Measurements from ENCODE around the gene SAC3D1.

Gene SAC3D1

DNA sequence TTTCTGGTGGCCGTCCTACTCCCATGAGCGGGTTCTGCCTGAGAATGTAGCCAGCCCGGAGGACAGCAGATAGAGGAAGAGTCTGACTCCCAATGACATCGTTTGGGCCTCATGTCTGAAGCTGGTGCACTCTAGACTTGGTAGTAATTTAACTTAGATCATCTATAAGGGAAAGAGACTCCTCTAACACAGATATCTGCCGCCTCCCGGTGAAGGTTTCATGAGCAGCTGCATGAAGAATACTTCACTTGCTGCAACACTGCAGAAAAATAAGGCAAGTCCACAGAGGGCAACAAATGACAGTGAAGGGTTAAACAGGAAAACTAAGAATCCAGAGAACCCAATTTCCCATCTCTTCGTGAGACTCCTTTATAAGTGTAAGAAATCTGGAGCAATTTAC lies 33.0 kb upstream of the SAC3D1 start:
- H3K9ac ChIP-seq (ENCODE audit: low read length in 2 of 2) = no peak overlapping the region
- H3K4me3 ChIP-seq (ENCODE audit: low read length in 2 of 2) = no peak overlapping the region
- no peaks in the 10 kb centered on the region for H3K27me3 ChIP-seq (ENCODE audit: control insufficient read depth in 1 of 2, insufficient read depth in 2 of 2, low read length in 2 of 2)
- H3K9me3 ChIP-seq (ENCODE audit: control insufficient read depth in 2 of 2, low read length in 2 of 2) = no peaks in the 10 kb centered on the region
- no peak overlapping the region for H3K27ac ChIP-seq (ENCODE audit: low read length)
- H3K4me1 ChIP-seq (ENCODE audit: control insufficient read depth, insufficient read depth, low read length) = peaks cover under 1% of the 10 kb centered on the region
- H3K36me3 ChIP-seq (ENCODE audit: control insufficient read depth in 2 of 2, insufficient read depth in 2 of 2, low read length in 2 of 2) = no peaks in the 10 kb centered on the region

DNA sequence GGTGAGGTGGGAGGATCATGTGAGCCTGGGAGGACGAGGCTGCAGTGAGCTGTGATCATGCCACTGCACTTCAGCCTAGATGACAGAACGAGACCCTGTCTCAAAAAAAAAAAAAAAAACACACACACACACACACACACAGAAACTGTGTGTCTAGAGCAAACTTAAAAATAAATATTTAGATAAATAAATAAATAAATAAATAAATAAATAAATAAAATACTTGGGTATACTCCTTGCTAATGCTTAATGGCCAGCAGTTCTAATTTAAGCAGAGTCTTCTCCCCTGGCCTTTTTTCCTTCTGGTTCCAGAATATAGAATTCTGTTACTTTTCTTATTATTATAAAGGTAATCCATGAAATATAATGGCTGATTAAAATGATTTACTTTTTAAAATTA lies 32.1 kb upstream of the SAC3D1 start:
- no peak overlapping the region for H3K4me3 ChIP-seq (ENCODE audit: low read length in 2 of 2)

DNA sequence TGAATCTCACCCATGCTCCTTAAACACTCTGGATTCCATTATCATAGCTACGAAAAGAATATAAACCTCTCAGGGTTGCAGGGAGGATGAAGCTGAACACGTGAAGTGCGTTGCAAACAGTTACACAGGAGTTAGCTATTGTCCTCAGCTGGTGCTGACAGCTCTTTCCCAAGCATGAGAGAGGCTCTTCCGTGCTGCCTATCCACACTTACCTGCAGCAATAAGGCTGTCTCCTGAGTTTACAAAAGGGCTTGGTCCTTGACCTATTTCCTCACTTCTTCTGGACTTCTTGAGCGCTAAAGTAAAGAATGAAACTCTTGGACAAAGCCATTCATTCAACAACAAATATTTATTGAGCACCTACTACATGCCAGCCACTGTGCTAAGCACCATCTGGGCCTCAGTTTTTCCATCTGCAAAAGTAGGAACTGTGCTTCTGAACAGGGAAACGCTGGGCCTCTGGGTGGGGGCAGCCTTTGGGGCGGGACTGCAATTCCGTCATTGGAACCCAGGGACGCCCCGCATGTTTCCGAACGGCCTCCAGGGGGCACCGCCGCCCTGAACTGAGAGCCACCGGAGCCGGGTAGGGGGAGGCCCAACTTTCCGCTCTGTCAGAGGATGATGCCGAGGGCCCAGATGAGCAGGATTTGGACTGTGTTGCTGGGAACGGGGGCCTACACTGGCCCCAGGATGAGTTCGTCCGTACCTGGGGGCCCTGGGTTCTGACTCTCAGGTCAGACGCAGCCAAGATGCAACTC lies 27.7 kb upstream of the SAC3D1 start:
- peaks cover 2 to 4% of the 10 kb centered on the region in 2 donors for H3K36me3 ChIP-seq (ENCODE audit: control insufficient read depth in 2 of 2, insufficient read depth in 2 of 2, low read length in 2 of 2)
- no peaks in the 10 kb centered on the region for H3K9me3 ChIP-seq (ENCODE audit: control insufficient read depth in 2 of 2, low read length in 2 of 2)
- H3K9ac ChIP-seq (ENCODE audit: low read length in 2 of 2) = peak overlapping the region; percentile 99
- peaks cover 15% of the 10 kb centered on the region for H3K4me1 ChIP-seq (ENCODE audit: control insufficient read depth, insufficient read depth, low read length)
- H3K27me3 ChIP-seq (ENCODE audit: control insufficient read depth in 1 of 2, insufficient read depth in 2 of 2, low read length in 2 of 2) = no peaks in the 10 kb centered on the region
- peak overlapping the region; percentile 99 for H3K27ac ChIP-seq (ENCODE audit: low read length)
- H3K4me3 ChIP-seq (ENCODE audit: low read length in 2 of 2) = peak overlapping the region; percentile 92 to 95

More for the DNA sequence above, 32.1 kb upstream of the SAC3D1 start:
- Histone ChIP-seq H3K9ac (ENCODE audit: low read length in 2 of 2) (no peak overlapping the region), H3K9me3 (ENCODE audit: control insufficient read depth in 2 of 2, low read length in 2 of 2) (no peaks in the 10 kb centered on the region), H3K4me1 (ENCODE audit: control insufficient read depth, insufficient read depth, low read length) (peaks cover 5% of the 10 kb centered on the region), H3K27ac (ENCODE audit: low read length) (no peak overlapping the region), H3K36me3 (ENCODE audit: control insufficient read depth in 2 of 2, insufficient read depth in 2 of 2, low read length in 2 of 2) (no peaks in the 10 kb centered on the region), H3K27me3 (ENCODE audit: control insufficient read depth in 1 of 2, insufficient read depth in 2 of 2, low read length in 2 of 2) (no peaks in the 10 kb centered on the region)

DNA sequence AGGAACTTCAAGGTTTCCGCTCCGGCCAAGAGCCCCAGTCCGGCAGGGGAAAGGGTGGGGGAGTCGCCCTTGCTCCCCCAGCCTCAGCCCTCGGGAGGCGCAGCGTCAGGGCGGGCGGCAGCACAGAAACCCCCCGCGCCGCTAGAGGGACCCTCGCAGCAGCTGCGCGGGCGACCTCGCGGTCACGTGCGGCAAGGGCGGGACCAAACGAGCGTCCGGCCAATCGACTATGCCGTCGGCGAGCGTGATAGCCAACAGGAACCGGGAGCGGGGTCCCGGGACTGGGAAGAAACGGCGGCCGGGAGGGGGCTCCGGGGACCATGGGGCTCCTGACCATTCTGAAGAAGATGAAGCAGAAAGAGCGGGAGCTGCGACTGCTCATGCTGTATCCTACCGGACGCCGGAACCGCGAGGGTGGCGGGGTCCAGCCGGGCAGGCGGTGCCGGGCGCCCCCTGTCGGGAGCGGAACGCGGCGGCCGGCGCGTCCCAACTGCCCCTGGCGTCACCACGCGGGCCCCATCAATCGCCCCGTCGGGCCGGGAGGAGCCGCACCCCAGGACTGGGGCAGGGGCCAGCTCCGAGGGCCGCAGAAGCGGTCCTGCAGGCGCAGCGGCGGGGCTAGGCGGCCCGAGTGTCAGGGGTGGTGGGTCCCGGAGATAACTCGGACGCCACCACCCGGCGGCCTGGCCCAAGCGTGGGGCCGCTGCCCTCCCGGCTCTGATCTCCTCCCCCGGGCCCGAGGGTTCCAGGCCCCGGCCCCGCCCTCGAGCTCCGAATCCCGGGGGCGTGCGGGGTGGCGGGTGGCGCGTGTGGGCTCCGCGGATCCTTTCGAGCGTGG lies 26.9 kb upstream of the SAC3D1 start, which contains the start of gene ARL2:
ARL2 (plus strand) TSS at position 273 of the 838 bp plus-strand sequence; CDS start at position 321, 48 bp downstream.
- H3K4me1 ChIP-seq (ENCODE audit: control insufficient read depth, insufficient read depth, low read length) = peaks cover 15% of the 10 kb centered on the region
- H3K4me3 ChIP-seq (ENCODE audit: low read length in 2 of 2) = peak within 1 kb of the TSS; percentile 92 to 95
- peak within 1 kb of the TSS; percentile 99 for H3K9ac ChIP-seq (ENCODE audit: low read length in 2 of 2)
- peak within 1 kb of the TSS; percentile 99 for H3K27ac ChIP-seq (ENCODE audit: low read length)
- peaks cover 8 to 10% of the 10 kb centered on the region in 2 donors for H3K36me3 ChIP-seq (ENCODE audit: control insufficient read depth in 2 of 2, insufficient read depth in 2 of 2, low read length in 2 of 2)
- H3K27me3 ChIP-seq (ENCODE audit: control insufficient read depth in 1 of 2, insufficient read depth in 2 of 2, low read length in 2 of 2) = no peaks in the 10 kb centered on the region
- no peaks in the 10 kb centered on the region for H3K9me3 ChIP-seq (ENCODE audit: control insufficient read depth in 2 of 2, low read length in 2 of 2)

DNA sequence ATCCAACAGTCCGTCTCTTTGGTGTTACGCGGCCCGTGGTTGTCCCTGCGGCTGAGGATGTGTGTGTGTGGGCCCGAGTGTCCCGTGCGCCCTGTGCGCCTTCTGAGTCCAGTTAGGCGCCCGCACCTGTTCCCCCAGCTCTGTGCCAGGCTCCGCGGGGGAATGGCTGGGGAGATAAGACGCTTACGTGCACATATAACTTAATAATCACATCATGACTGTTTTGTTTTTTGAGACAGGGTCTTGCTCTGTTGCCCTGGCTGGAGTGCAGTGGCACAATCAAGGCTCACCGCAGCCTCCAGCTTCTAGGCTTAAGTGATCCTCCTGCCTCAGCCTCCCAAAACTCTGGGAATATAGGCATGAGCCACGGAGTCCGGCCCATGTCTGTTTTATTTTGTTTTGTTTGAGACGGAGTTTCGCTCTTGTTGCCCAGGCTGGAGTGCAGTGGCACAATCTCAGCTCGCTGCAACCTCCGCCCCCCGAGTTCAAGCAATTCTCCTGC lies 26.2 kb upstream of the SAC3D1 start:
- H3K27ac ChIP-seq (ENCODE audit: low read length) = peak overlapping the region; percentile 99
- H3K4me3 ChIP-seq (ENCODE audit: low read length in 2 of 2) = peak overlapping the region; percentile 92 to 95
- H3K9ac ChIP-seq (ENCODE audit: low read length in 2 of 2) = peak overlapping the region; percentile 99
- H3K36me3 ChIP-seq (ENCODE audit: control insufficient read depth in 2 of 2, insufficient read depth in 2 of 2, low read length in 2 of 2) = peaks cover 9 to 12% of the 10 kb centered on the region in 2 donors
- no peaks in the 10 kb centered on the region for H3K27me3 ChIP-seq (ENCODE audit: control insufficient read depth in 1 of 2, insufficient read depth in 2 of 2, low read length in 2 of 2)
- peaks cover 15% of the 10 kb centered on the region for H3K4me1 ChIP-seq (ENCODE audit: control insufficient read depth, insufficient read depth, low read length)
- H3K9me3 ChIP-seq (ENCODE audit: control insufficient read depth in 2 of 2, low read length in 2 of 2) = no peaks in the 10 kb centered on the region

DNA sequence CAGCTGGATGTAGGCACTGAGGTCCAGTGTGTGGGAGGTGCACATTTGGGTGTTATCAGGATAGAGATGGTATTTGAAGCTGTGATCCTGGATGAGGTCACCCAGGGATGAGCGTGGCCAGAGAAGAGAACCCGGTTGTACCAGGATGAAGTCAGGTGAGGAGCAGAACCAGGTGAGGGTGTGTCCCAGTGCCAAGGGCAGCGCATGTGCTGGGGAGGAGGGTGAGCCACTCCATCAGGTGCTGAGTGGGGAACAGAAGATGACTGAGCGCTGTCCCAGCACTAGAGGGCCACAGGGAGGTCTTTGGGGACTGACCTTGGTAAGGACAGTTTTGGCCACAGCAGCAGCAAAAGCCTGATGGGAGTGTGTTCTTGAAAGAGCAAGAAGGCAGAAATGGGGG lies 24.3 kb upstream of the SAC3D1 start:
- H3K27ac ChIP-seq (ENCODE audit: low read length) = no peak overlapping the region
- peaks cover 20 to 24% of the 10 kb centered on the region in 2 donors for H3K36me3 ChIP-seq (ENCODE audit: control insufficient read depth in 2 of 2, insufficient read depth in 2 of 2, low read length in 2 of 2)
- no peaks in the 10 kb centered on the region for H3K9me3 ChIP-seq (ENCODE audit: control insufficient read depth in 2 of 2, low read length in 2 of 2)
- peak overlapping the region; percentile 32 to 58 for H3K9ac ChIP-seq (ENCODE audit: low read length in 2 of 2)
- peaks cover 15% of the 10 kb centered on the region for H3K4me1 ChIP-seq (ENCODE audit: control insufficient read depth, insufficient read depth, low read length)
- no peaks in the 10 kb centered on the region for H3K27me3 ChIP-seq (ENCODE audit: control insufficient read depth in 1 of 2, insufficient read depth in 2 of 2, low read length in 2 of 2)
- H3K4me3 ChIP-seq (ENCODE audit: low read length in 2 of 2) = no peak overlapping the region

DNA sequence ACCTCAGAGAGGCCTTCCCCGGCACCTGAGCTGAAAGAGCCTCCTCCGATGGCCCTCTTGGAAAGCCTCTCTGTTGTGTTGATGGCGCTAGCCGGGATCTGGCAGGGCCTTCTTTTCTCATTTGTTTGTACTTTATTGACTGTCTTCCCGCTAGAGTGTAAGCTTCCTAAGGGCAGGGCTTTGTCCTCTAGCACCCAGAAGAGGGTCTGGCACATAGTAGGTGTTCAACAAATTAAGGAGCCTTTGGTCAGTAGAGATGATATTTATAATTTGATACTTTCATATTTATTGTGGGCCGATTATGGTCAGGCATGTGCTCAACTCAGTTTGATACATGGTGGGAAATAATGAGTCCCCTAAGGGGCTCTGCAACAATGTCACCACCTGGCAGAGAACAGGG lies 23.1 kb upstream of the SAC3D1 start:
- Histone ChIP-seq H3K36me3 (ENCODE audit: control insufficient read depth in 2 of 2, insufficient read depth in 2 of 2, low read length in 2 of 2) (peaks cover 25 to 31% of the 10 kb centered on the region in 2 donors), H3K9ac (ENCODE audit: low read length in 2 of 2) (no peak overlapping the region), H3K4me1 (ENCODE audit: control insufficient read depth, insufficient read depth, low read length) (peaks cover 15% of the 10 kb centered on the region), H3K4me3 (ENCODE audit: low read length in 2 of 2) (no peak overlapping the region), H3K27me3 (ENCODE audit: control insufficient read depth in 1 of 2, insufficient read depth in 2 of 2, low read length in 2 of 2) (no peaks in the 10 kb centered on the region), H3K27ac (ENCODE audit: low read length) (no peak overlapping the region), H3K9me3 (ENCODE audit: control insufficient read depth in 2 of 2, low read length in 2 of 2) (no peaks in the 10 kb centered on the region)

DNA sequence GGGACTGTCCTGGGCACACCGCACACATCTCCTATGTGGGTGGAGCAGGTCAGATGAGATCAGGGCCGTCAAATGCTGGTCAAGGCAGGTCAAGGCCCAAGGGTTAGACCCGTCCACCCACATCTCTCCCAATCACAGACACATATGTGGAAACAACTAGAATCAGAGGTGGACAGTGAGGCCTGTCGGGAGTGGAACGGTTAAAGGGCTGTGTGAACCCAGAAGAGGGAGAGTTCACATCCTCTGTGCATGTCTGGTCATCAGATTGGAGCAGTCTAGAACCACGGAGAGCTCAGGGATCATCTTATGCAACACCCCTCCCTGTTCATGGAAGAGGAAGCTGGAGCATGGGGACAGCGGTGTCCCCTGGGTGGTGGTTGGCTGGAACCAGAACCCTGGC lies 21.2 kb upstream of the SAC3D1 start:
- no peaks in the 10 kb centered on the region for H3K27me3 ChIP-seq (ENCODE audit: control insufficient read depth in 1 of 2, insufficient read depth in 2 of 2, low read length in 2 of 2)
- H3K9ac ChIP-seq (ENCODE audit: low read length in 2 of 2) = no peak overlapping the region
- peaks cover 25 to 31% of the 10 kb centered on the region in 2 donors for H3K36me3 ChIP-seq (ENCODE audit: control insufficient read depth in 2 of 2, insufficient read depth in 2 of 2, low read length in 2 of 2)
- H3K27ac ChIP-seq (ENCODE audit: low read length) = no peak overlapping the region
- H3K4me1 ChIP-seq (ENCODE audit: control insufficient read depth, insufficient read depth, low read length) = peaks cover 4% of the 10 kb centered on the region
- no peaks in the 10 kb centered on the region for H3K9me3 ChIP-seq (ENCODE audit: control insufficient read depth in 2 of 2, low read length in 2 of 2)
- no peak overlapping the region for H3K4me3 ChIP-seq (ENCODE audit: low read length in 2 of 2)

DNA sequence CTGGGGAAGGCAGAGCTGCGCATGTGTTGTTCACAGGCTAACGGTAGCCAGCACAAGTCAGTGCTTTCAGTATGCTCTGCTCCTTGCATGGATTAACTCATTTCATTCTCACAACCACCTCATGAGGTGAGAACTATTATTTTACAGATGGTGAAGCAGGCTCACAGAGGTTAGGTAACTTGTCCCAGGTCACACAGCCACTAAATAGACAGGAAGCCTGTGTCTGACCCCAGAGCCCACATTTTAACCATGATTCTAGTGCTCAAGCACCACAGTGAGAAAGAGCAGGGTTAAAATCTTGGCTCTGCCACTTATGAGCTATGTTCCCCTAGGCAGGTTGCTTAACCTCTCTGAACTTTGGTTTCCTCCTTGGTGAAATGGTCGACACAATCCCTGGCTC lies 20.0 kb upstream of the SAC3D1 start:
- H3K4me1 ChIP-seq (ENCODE audit: control insufficient read depth, insufficient read depth, low read length) = no peaks in the 10 kb centered on the region
- H3K4me3 ChIP-seq (ENCODE audit: low read length in 2 of 2) = no peak overlapping the region
- H3K9me3 ChIP-seq (ENCODE audit: control insufficient read depth in 2 of 2, low read length in 2 of 2) = no peaks in the 10 kb centered on the region
- H3K36me3 ChIP-seq (ENCODE audit: control insufficient read depth in 2 of 2, insufficient read depth in 2 of 2, low read length in 2 of 2) = peaks cover 25 to 31% of the 10 kb centered on the region in 2 donors
- H3K27ac ChIP-seq (ENCODE audit: low read length) = no peak overlapping the region
- H3K27me3 ChIP-seq (ENCODE audit: control insufficient read depth in 1 of 2, insufficient read depth in 2 of 2, low read length in 2 of 2) = no peaks in the 10 kb centered on the region
- no peak overlapping the region for H3K9ac ChIP-seq (ENCODE audit: low read length in 2 of 2)

DNA sequence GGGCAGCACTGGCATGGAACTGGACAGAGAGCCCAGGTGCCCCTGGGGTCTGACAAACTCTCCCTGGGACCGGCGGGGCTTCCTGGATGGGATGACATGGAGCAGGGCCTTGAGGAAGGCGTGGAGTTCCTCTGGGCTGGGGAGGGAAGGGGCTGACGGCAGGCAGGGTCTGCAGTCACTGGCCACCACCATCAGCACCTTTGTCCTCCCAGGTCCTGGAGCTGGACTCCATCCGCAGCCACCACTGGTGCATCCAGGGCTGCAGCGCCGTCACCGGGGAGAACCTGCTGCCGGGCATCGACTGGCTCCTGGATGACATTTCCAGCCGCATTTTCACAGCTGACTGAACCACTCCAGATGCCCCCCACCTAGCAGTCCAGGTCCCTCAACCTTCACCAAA lies 19.5 kb upstream of the SAC3D1 start:
- Histone ChIP-seq H3K9me3 (ENCODE audit: control insufficient read depth in 2 of 2, low read length in 2 of 2) (no peaks in the 10 kb centered on the region), H3K36me3 (ENCODE audit: control insufficient read depth in 2 of 2, insufficient read depth in 2 of 2, low read length in 2 of 2) (peaks cover 25 to 30% of the 10 kb centered on the region in 2 donors), H3K4me1 (ENCODE audit: control insufficient read depth, insufficient read depth, low read length) (no peaks in the 10 kb centered on the region), H3K4me3 (ENCODE audit: low read length in 2 of 2) (no peak overlapping the region), H3K27ac (ENCODE audit: low read length) (no peak overlapping the region), H3K9ac (ENCODE audit: low read length in 2 of 2) (no peak overlapping the region), H3K27me3 (ENCODE audit: control insufficient read depth in 1 of 2, insufficient read depth in 2 of 2, low read length in 2 of 2) (no peaks in the 10 kb centered on the region)

Measured in stomach smooth muscle (tissue), 2 donors.